Measurements from ENCODE around the gene NEK6. TPM values are rescaled to one million over a fixed set of nuclear protein-coding genes. Genes with fewer than 3 reads are reported as not detected.

Gene NEK6
- total RNA-seq, 1 donor from 2014 or later, result 125 TPM

DNA sequence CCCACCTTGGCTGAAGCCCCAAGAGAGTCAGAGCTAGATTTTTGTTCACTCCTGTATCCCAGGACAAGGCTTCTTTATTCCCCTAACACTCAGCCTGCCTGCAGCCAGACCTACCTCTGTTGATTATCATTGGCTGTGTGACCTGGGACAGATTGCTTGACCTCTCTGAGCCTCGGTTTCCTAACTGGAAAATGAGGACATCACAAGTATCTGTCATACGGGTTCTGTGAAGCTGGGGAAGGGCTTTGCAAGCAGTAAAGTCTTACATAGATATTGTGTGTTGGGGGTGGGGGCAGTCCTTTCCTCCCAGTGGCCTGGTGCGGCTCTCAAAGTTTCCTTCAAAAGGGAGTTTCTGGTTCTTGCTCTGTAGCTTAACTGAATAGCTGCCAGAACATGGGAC, 2.5 kb upstream of the NEK6 start:
- no peak overlapping the region for H3K4me3 ChIP-seq
- no peaks in the 10 kb centered on the region for H3K36me3 ChIP-seq
- DNase-seq (peak; percentile 1), ATAC-seq (no peak)
- no peak overlapping the region for H3K27ac ChIP-seq
- H3K4me1 ChIP-seq, result peaks cover 8% of the 10 kb centered on the region
- intact Hi-C loops (cut with DNase I), result no loop called here
- H3K9me3 ChIP-seq, result no peaks in the 10 kb centered on the region
- H3K27me3 ChIP-seq (ENCODE audit: low read depth), result no peaks in the 10 kb centered on the region
- TF ChIP-seq, protein P1, sequence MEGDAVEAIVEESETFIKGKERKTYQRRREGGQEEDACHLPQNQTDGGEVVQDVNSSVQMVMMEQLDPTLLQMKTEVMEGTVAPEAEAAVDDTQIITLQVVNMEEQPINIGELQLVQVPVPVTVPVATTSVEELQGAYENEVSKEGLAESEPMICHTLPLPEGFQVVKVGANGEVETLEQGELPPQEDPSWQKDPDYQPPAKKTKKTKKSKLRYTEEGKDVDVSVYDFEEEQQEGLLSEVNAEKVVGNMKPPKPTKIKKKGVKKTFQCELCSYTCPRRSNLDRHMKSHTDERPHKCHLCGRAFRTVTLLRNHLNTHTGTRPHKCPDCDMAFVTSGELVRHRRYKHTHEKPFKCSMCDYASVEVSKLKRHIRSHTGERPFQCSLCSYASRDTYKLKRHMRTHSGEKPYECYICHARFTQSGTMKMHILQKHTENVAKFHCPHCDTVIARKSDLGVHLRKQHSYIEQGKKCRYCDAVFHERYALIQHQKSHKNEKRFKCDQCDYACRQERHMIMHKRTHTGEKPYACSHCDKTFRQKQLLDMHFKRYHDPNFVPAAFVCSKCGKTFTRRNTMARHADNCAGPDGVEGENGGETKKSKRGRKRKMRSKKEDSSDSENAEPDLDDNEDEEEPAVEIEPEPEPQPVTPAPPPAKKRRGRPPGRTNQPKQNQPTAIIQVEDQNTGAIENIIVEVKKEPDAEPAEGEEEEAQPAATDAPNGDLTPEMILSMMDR (IDR thresholded peaks at IDR 0.05), result no peak

DNA sequence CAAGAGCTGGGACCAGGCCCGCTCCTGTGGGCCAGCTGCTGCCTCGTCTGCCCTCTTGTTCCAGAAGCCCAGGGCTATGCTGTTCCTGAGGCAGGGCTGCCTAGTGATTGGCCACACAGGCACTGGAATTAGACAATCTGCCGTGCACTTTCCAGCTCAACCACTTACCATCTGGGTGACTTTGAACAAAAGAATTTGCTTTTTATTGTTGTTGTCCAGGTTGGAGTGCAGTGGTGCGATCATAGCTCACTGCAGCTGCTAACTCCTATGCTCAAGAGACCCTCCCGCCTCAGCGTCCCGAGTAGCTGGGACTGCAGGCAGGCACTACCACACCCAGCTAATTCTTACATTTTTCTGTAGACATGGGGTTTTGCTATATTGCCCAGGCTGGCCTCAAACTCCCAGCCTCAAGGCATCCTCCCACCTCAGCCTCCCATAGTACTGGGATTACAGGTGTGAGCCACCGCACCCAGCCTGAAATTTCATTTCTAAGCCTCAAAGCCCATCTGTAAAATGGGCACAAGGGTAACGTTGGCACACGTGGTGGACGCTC, 1.2 kb upstream of the NEK6 start:
- Histone ChIP-seq H3K27ac (peak overlapping the region; percentile 36), H3K9me3 (no peaks in the 10 kb centered on the region), H3K4me1 (peaks cover 22% of the 10 kb centered on the region), H3K4me3 (no peak overlapping the region), H3K36me3 (no peaks in the 10 kb centered on the region), H3K27me3 (ENCODE audit: low read depth) (no peaks in the 10 kb centered on the region)
- DNase-seq, result peak; percentile 45
- intact Hi-C loops (cut with DNase I), result no loop called here
- TF ChIP-seq, protein P1 (IDR thresholded peaks at IDR 0.05), result no peak
- peak; percentile 4 to 37 for ATAC-seq

DNA sequence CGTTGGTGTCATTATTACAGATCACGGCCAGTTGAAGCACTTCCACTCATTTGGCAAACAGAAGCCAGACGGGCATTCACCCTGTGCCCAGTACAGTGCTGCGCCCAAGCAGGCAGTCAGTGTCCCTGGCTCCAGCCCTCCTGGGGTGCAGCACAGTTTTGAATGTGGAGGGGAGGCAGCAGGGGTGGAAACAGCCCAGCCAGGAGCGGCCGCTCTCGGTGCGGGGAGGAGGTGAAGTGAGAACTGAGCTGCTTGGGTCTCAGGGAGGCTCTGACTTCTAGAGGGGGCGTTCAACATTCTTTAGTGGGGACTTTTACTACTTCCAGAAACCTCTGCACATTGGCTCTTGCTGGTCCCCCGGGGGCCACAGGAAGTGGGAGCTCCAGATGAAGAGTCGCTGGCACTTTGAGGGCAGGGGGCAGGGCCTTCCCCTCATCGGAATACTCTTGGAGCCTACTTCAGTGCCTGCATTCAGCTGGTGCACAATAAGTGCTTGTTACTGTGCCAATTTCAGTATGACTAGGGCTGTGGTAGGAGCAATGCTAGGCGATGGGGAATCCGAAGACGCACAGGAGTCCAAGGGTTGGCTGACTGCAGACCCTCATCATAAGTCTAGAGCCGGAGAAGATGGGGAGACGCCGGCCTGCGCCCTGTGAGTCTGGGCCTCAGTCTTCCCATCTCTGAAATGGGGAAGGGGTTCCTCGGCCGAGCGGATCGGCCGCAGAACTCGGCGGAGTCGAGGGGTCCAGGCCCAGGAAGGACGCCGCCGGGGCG, 492 bp upstream of the NEK6 start:
- no peak for ATAC-seq
- Histone ChIP-seq H3K27me3 (ENCODE audit: low read depth) (no peaks in the 10 kb centered on the region), H3K4me1 (peaks cover 28% of the 10 kb centered on the region), H3K4me3 (peak overlapping the region; percentile 44), H3K27ac (peak overlapping the region; percentile 36), H3K36me3 (no peaks in the 10 kb centered on the region), H3K9me3 (no peaks in the 10 kb centered on the region)
- TF ChIP-seq, protein P1 (IDR thresholded peaks at IDR 0.05), result no peak
- peak; percentile 42 for DNase-seq
- intact Hi-C loops (cut with DNase I), result no loop called here

DNA sequence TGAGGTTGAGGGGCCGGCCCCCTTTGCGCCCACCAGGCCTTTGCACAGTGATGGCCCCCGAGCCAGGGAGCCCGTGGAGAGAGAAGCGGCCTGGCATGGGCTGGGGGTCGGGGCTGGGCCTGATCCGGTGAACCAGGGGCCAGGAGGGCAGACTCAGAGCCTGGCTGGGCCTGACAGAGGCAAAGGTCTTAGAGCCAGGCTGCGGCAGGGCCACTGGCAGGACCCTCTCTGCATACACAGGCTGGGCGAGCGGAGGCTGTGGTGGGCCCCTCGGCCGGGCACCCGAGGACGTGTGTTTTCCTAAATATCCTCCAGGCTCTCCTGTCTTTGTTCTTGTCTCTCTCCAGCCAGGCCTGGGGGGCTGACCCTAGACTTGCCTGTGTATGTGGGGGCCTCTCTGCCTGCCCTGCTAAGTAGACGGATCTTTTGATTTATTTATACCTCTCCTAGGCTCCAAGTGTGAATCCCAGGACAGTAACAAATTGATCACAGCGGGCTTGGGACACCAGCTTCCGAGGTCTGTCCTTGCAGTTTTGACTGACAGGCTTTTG, 933 bp downstream of the NEK6 start:
- Histone ChIP-seq H3K27me3 (ENCODE audit: low read depth) (no peaks in the 10 kb centered on the region), H3K9me3 (no peaks in the 10 kb centered on the region), H3K27ac (peak overlapping the region; percentile 92), H3K4me1 (peaks cover 43% of the 10 kb centered on the region), H3K36me3 (peaks cover 9% of the 10 kb centered on the region), H3K4me3 (peak overlapping the region; percentile 93)
- TF ChIP-seq, protein P1 (IDR thresholded peaks at IDR 0.05), result no peak
- DNase-seq, result peak; percentile 66
- peak; percentile 35 to 56 for ATAC-seq
- intact Hi-C loops (cut with DNase I), result no loop called here

- Histone ChIP-seq H3K36me3 (peaks cover 11% of the 10 kb centered on the region), H3K4me1 (peaks cover 49% of the 10 kb centered on the region), H3K27ac (peak overlapping the region; percentile 92), H3K27me3 (ENCODE audit: low read depth) (no peaks in the 10 kb centered on the region), H3K4me3 (peak overlapping the region; percentile 93), H3K9me3 (no peaks in the 10 kb centered on the region)
- DNase-seq (peak; percentile 76), ATAC-seq (peak; percentile 46 to 71)
- intact Hi-C loops (cut with DNase I), result no loop called here
- TF ChIP-seq, protein P1 (IDR thresholded peaks at IDR 0.05), result no peak
Measured at GRCh38 chr9:124259158-124259808, 1.5 kb downstream of the NEK6 start.

Data from lower lobe of right lung (tissue), 2 donors.